HL-60/S4 (cell line): Measurements from ENCODE around the gene ESPL1.

Source experiments
- in situ Hi-C: fragments of 300-500 bp; cut with MboI; formaldehyde crosslinking; loops from 2 replicates; pipeline ENCODE4 v1.14.3; 2022; ENCODE audit warnings: low sequenced_read_pairs

ESPL1 gene

GRCh38 chr12:53255996-53256395 is 12.1 kb upstream of the ESPL1 start:
- in situ Hi-C loops = no loop called here

GRCh38 chr12:53258541-53259539 is 9.3 kb upstream of the ESPL1 start:
- in situ Hi-C loops = no loop called here

DNA sequence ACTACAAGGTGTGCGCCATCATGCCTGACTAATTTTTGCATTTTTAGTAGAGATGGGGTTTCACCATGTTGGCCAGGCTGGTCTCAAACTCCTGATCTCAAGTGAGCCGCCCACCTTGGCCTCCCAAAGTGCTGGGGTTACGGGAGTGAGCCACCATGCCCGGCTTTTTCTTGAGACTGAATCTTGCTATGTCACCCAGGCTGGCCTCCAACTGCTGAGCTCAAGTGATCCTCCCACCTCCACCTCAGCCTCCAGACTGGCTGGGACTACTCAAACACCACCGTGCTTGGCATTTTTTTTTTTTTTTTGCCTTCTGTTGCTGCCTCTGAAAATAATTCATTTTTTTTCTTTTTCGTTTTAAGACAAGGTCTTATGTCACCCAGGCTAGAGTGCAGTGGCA is 8.2 kb upstream of the ESPL1 start:
- in situ Hi-C loops = no loop called here

GRCh38 chr12:53265783-53266182 is 2.3 kb upstream of the ESPL1 start:
- in situ Hi-C loops = no loop called here

DNA sequence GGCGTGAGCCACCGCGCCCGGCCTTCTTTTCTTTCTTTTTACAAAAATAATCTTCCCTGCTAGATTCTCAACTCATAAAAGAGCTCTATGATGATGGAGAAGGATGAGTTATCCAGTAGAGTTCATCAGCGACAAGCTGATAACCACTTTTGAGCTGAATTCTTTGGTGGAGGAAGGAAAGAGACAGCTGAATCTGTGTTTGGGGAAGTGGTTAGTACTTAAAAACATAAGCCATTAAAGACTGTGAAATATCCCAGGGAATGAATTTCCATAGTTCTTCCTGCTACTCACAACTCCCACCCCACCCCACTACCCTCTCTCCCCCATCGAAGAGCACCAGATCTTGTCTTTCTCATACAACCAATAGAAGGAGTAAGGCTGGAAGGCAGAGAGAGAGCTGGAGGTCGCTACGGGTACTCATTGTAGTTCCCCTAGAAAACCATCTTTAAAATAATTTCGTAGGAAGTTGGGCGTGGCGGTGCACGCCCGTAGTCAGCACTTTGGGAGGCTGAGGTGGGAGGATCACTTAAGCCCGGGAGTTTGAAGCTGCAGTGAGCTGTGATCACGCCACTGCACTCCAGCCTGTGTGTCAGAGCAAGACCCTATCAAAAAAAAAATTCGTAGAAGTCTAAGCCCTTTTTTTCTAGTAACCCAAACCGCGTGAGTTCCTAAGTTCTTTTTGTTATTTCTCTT is 647 bp upstream of the ESPL1 start:
- in situ Hi-C loops = no loop called here

DNA sequence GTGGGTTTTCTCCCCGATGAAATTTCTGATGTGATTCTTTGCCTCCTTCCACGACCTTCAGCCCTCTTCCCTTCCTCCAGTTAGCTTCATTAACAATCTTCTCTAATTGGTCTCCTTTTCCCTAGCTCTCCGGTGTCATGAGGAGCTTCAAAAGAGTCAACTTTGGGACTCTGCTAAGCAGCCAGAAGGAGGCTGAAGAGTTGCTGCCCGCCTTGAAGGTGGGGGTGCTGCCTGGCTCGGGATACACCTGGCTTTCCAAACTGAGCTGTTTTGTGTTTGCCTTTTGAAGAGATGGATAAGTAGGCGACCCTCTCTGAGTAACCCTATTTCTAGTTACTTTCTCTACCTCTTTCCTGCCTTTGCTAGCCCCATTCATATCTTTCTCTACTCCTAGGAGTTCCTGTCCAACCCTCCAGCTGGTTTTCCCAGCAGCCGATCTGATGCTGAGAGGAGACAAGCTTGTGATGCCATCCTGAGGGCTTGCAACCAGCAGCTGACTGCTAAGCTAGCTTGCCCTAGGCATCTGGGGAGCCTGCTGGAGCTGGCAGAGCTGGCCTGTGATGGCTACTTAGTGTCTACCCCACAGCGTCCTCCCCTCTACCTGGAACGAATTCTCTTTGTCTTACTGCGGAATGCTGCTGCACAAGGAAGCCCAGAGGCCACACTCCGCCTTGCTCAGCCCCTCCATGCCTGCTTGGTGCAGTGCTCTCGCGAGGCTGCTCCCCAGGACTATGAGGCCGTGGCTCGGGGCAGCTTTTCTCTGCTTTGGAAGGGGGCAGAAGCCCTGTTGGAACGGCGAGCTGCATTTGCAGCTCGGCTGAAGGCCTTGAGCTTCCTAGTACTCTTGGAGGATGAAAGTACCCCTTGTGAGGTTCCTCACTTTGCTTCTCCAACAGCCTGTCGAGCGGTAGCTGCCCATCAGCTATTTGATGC is 797 bp downstream of the ESPL1 start:
- in situ Hi-C loops = no loop called here

DNA sequence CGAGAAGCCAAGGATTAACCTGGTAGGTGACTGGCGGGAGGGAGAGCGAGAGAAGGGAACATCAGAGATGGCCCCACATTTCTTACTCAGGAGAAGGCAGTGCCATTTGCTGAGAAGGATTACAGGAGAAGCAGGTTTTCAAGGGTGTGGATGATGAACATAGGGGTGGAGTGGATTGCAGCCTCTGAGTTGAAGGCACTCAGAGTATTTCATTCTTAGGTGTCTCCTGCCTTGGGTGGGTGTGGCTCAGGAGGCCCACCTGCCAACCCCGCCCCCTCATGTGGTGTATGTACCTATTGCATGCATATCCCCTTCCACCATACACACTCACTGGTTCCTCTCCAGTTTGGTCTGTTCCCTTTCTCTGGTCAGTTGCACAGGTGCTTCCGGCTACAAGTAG is 6.3 kb downstream of the ESPL1 start:
- in situ Hi-C loops = no loop called here

DNA sequence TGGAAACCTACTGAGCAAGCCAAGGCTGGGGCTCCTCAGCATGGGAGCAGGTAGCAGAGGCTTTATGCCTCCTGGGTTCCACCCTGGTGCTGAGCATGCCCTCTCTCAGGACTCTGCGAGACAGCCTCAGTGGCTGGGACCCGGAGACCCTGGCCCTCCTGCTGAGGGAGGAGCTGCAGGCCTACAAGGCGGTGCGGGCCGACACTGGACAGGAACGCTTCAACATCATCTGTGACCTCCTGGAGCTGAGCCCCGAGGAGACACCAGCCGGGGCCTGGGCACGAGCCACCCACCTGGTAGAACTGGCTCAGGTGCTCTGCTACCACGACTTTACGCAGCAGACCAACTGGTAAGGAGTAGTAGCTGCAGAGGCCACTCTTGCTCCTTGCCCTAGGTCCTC is 8.4 kb downstream of the ESPL1 start:
- in situ Hi-C loops = no loop called here

- in situ Hi-C loops = no loop called here
Measured at GRCh38 chr12:53277981-53278380, 9.9 kb downstream of the ESPL1 start.

GRCh38 chr12:53279283-53279869 is 11.3 kb downstream of the ESPL1 start:
- in situ Hi-C loops = no loop called here

GRCh38 chr12:53279888-53280498 is 11.9 kb downstream of the ESPL1 start:
- in situ Hi-C loops = no loop called here

- in situ Hi-C loops = loop anchor here (5.0 kb wide), 1 partner anchor 74 kb away; no protein-coding TSS in a partner anchor
Measured at GRCh38 chr12:53286448-53286847, 18.3 kb downstream of the ESPL1 start.

DNA sequence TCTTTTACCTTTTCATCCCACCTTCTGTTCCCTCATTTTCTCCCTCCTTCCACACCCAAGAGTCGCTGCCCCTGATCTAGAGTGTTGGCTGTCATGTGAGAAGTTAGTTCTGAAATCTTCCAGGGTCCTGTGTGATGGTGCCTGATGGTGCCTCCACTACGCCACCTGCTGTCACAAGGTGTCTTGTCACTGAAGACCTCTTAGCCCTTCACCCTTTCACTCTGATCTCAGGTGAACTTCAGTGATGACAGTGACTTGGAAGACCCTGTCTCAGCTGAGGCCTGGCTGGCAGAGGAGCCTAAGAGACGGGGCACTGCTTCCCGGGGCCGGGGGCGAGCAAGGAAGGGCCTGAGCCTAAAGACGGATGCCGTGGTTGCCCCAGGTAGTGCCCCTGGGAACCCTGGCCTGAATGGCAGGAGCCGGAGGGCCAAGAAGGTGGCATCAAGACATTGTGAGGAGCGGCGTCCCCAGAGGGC is 19.7 kb downstream of the ESPL1 start:
- in situ Hi-C loops = loop anchor here (5.0 kb wide), 1 partner anchor 75 kb away; no protein-coding TSS in a partner anchor

DNA sequence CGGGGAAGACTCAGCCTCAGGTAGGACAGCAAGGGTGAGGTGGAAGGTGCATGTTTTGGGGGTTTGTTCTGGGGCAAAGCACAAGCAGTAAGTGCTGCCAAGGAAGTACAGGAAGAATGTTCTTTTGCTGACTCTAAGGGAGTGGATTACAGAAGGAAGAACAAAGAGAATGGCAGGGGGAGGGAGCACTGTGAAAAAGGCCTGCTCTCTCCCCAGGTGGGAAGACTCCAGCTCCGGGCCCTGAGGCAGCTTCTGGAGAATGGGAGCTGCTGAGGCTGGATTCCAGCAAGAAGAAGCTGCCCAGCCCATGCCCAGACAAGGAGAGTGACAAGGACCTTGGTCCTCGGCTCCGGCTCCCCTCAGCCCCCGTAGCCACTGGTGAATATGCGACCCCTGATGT is 20.2 kb downstream of the ESPL1 start:
- in situ Hi-C loops = loop anchor here (5.0 kb wide), 1 partner anchor 76 kb away; no protein-coding TSS in a partner anchor

DNA sequence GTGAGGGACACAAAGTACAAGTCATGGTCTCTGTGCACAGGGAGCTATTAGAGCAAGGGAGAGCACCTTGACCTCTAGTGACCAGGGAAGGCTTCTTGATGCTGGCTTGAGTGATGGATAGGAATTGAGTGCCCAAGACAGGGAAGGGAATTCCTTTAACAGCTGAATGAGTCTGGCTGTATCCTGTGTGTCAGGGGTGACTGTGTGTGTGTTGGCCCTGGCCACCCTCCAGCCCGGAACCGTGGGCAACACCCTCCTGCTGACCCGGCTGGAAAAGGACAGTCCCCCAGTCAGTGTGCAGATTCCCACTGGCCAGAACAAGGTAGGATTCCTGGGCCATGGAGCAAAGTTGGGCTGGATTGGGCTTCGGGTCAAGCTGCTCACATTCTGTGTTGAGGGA is 21.8 kb downstream of the ESPL1 start:
- in situ Hi-C loops = loop anchor here (5.0 kb wide), 1 partner anchor 78 kb away; no protein-coding TSS in a partner anchor

DNA sequence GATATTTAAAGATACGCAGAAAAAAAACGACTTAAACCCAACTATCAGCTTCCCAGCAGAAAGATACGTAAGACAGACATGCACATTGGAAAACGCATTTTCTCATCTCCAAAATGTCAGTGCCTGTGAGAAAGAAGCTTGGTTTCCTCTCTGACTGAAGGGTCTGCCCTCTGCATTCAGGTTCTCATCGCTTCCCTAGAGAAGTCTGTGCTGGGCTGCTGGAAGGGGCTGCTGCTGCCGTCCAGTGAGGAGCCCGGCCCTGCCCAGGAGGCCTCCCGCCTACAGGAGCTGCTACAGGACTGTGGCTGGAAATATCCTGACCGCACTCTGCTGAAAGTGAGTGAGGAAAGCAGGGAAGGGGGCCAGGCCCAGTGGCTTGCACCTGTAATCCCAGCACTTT is 22.6 kb downstream of the ESPL1 start:
- in situ Hi-C loops = no loop called here

DNA sequence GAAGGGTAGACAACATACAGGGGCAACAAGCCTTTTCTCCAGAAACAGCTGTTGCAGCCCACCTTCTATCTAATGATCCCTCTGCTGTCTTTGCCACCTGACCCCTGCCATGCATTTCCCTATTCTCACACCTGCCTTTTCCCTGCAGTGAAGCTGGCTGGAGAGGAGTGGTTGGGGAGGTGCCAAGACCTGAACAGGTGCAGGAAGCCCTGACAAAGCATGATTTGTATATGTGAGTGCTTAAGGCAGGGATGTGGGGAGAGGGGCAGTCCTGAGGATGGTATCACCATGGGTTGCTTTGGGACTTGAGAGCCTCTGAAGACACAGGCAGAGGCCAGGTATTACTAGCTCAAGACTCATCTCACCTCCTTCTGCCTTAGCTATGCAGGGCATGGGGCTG is 24.3 kb downstream of the ESPL1 start:
- in situ Hi-C loops = no loop called here

DNA sequence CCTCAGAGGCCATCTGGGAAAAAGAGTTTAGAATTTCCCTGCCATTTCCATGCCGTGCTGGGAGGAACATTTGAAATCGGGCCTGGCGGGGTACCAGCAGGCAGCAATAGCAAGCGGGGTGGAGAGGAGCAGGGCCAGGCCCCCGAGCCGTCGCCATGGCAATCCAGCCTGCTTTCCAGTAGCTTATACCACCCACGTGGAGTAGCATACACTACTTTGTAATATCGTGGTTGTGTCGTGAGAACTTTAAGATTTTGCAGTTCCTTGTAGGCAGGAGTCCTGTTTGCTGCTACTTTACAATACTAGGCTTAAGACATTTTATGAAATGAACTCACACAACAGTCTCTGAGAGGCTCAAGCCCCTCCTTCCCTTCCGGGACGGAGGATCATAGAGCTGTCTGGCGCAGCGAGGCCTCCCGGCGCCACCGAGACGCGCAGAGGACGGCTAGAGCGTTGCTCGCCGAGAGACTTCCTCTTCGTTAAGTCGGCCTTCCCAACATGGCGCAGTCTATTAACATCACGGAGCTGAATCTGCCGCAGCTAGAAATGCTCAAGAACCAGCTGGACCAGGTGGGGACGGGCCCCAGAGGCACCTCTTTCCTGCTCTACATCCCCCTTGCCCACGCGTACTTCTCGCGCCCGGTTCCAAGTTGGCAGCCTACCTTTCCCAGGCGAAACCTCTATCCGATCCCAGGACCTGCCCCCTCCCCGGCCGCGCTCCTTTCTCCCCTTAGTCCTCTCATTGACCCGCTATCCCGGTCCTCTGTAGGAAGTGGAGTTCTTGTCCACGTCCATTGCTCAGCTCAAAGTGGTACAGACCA is 27.2 kb downstream of the ESPL1 start, which contains the start of gene PFDN5:
Gene PFDN5, plus strand, starts transcription at position 473 of the 821 bp plus-strand sequence. Its CDS starts 26 bp downstream, at position 499.
- in situ Hi-C loops = no loop called here

DNA sequence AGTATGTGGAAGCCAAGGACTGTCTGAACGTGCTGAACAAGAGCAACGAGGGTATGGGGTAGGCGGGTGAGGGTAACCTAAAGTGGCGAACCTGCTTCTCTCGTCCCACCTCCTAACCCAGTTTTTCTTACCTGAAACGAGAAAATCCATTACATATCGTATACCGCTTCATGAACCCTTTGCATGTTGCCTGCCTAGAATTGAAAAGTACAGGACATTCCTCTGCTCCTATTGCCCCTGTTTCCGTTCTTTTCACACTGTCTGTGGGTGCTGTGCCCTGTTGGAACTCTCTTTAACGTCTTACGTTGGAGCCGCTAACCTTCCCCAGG is 27.8 kb downstream of the ESPL1 start:
- in situ Hi-C loops = no loop called here
